HG03378 (cell line): ENCODE measurements around the gene RPRD1A.
"Not testable (repeated sequence)": the region's sequence is repeated elsewhere in the genome, so short reads cannot be mapped to it uniquely, and the experiment has no call there.

Experiments used
- ATAC-seq: cut with Tn5 transposase; IDR thresholded peaks from one replicate; pipeline ENCODE4 v1.9.1; 2021; ENCODE audit warnings: mild to moderate bottlenecking, moderate library complexity; ENCODE audit not compliant: unreplicated experiment

The RPRD1A gene

DNA sequence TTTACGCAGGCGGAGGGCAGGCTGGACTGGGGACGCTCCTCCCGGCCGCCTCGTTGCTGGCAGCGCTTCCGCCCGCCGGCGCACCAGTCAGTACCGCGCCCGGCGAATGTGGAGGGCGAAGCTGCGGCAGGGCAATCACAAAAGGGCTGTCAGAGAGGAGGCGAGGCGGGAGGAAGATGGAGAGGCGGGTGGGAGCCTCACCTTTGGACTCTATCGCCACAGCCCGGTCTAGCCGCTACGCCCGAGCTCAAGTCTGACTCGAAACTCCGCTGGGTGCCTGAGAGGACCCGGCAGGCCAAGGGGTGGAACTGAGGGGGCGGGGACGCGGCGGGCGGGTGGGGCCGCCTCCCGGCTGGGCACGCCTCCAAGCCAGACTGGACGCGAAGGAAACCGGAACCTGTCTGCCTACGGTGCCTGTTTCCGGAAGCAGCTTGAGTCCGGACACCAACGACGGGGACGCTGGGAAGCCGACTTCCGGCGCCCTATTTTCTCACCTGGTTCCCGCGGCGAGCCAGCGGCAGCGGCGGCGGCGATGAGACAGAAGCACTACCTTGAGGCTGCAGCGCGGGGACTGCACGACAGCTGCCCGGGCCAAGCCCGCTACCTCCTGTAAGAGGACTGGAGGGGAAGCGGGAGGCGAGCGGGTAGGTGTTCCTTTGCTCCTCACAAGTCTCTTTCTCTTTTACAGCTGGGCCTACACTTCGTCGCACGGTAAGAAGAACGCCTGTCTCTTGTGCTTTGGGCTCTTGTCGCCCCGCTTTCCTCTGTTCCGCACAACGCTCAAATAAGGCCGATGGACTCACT lies 95.0 kb downstream of the RPRD1A start, which contains the start of gene RMP24:
Gene RMP24, plus strand, starts transcription at position 483 of the 804 bp plus-strand sequence.
- ATAC-seq, result peak; percentile 91

DNA sequence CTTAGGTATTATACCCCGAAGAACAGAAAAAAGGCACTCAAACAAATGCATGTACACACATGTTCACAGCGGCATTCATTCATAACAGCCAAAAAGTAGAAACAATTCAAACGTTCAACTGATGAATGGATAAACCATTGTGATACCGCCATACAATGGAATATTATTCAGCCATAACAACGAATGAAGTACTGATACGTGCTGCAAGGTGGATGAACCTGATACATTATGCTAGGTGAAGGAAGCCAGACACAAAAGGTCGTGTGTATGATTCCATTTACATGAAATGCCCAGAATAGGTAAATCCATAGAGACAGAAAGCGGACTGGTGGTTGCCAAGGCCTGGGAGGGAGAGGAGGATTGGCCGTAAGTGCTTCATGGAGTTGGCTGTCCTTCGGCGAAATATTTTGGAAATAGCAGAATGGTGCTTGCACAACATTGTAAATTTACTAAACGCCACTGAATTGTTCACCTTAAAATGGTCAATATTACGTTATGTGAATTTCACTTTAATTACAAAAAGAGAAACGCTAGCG lies 95.6 kb downstream of the RPRD1A start:
- peak; percentile 8 for ATAC-seq

DNA sequence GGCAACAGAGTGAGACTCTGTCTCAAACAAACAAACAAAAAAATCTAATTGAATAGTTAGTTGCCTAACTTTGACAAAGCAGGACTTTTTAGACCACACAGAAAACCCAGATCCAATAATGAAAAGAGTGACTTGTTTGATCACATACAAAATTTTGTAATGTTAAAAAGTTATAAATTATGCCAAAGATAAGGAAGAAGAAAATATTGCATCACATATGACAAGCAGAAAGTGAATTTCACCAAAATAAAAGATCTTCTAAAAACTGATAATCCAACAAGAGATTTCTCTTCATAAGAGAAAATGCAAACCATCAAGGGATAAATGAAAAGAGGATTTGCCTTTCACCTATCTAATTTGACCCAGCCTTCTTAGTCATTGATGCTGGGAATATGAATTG lies 97.7 kb downstream of the RPRD1A start:
- ATAC-seq, result no peak

DNA sequence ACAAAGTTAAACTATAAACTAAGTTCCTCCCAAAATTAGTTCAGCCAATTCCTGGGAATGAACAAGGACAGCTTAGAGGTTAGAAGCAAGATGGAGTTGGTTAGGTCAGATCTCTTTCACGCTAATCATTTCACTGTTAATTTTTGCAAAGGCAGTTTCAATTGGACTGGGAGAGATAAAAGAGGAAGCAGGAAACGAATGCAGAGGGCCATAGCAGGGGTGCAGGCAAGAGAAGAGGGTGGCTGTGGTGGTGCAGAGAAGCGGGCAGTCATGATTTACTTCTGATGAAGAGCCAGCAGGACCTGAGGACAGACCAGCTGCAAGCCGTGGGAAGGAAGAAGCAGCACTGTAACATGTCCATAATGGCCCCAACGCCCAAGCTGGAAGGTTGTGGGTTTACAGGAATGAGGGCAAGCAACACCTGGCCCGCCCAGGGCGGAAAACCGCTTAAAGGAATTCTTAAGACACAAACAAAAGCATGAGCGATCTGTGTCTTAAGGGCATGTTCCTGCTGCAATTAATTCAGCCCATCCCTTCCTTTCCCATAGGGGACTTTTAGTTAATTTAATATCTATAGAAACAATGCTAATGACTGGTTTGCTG lies 99.0 kb downstream of the RPRD1A start:
- ATAC-seq, result no peak

DNA sequence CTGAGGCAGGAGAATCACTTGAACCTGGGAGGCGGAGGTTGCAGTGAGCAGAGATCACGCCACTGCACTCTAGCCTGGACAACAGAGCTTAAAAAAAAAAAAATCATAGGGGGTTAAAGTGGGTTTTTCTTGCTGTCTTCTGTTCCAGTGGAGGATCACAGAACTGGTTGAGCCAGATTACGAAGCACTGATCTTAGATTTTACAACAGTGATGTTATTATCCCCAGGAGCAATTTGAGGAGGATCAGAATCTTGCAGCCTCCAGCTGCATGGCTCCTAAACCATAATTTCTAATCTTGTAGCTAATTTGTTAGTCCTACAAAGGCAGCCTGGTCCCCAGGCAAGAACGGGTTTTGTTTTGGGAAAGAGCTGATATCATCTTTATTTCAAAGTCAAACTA lies 99.5 kb downstream of the RPRD1A start:
- ATAC-seq, result not testable (repeated sequence)

DNA sequence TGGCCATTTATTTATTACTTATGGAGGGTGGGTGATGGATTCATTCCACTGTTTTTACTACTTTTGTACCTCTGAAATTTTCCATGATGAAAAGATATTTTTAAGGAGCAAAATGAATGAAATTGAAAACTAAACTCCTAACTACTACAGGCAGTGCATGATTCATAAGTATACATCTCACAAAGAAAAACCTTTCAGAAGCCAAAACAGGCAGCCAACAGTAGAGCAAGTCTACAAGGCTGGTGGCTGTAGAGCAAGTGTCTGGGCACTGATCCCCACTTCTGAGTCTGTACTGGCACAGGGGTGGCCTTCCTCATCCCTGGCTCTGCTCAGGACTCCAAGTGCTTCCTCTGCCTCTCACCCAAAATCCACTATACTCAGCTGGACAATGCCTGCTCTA lies 103.0 kb downstream of the RPRD1A start:
- no peak for ATAC-seq

DNA sequence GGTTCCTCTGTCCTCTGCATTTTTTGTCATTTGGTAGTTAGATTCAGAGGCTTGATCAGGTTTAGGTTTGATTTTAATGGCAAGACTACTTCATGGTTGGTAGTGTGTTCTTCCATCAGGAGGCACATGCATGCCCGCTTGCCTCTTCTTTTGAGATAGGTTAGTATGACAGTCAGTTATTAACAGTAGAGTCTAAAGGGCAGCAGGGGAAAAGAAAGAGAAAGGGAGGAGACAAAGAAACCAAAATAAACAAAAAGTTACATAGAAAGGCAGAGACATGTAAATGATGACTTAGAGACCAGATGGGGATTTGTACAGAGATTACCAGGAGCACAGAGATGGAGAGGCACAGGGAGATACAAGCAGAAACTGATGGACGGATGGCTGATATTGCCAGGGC lies 105.0 kb downstream of the RPRD1A start:
- no peak for ATAC-seq

DNA sequence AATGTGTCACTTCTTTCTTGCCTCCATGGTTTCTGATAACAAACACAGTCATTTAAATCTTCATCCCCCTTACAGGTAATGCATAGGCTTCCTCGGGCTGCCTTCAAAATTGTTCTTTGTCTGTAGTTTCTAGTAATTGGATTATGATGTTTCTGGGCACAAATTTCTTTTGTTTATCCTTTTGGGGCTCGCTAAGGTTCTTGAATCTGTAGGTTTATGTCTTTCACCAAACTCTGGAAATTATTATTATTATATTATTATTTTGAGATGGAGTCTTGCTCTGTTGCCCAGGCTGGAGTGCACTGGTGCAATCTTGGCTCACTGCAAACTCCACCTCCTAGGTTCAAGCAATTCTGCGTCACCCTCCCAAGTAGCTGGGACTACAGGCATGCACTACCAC lies 111.1 kb downstream of the RPRD1A start:
- no peak for ATAC-seq

DNA sequence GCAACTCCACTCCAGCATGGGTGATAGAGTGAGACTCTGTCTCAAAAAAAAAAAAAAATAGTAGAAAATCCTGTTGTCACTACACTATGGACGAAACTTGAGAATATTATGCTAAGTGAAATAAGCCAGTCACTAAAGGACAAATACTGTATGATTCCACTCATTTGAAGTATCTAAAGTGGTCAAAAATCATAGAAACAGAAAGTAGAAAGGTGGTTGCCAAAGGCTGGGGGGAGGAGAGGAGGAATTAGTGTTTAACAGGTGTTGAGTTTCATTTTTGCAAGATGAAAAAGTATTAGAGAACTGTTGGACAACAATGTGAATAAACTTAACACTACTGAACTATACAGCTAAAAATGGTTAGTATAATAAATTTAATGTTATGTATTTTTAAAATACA lies 113.7 kb downstream of the RPRD1A start:
- no peak for ATAC-seq

DNA sequence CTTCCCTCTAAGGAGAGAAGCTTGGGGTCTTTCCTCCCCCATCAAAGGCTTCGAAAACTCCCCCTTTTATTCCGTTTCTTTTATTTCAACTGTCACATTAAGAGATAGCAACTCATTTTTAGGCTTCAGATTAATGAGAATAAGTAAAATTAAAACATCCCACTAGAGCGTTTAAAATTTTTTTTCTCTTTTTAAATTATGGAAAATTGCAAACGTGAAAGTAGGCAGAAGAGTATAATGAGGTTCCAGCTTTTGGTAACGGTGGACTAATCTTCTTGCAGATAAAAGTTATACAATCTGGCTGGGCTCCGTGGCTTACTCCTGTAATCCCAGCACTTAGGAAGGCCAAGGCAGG lies 116.8 kb downstream of the RPRD1A start:
- ATAC-seq, result no peak

DNA sequence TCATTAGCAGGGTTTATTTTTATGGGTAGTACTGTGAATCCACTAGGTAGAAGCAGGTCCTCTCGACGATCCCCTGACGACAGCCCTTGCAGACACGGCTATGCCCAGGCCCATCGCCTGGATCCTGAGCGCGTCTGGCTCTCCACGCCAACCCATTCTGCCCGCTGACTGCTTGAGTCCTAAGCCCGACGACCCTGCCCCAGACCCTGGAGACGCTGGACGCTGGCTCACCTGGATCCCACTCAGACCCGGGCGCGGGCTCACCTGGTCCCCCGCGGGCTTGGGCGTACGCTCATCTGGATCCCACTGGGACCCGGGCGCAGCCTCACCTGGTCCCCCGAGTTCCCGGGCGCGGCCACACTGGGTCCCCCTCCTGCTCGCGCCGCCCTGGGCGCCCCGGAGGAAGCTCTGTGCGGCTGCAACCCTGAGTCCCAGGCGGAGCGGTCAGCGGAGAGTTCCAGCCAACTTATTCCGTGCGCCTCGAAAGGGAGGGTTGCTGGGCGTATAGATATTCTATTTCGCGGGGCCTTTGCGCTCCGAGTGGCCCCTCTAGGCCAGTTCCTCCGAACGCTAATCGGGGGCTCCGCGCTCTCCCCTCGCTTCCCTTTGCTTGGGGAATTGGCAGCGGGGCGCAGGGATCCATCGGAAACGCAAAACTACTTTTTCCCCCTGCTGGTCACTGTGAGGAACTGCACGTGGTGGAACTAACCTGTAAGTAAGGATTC lies 117.3 kb downstream of the RPRD1A start:
- peak; percentile 68 for ATAC-seq

DNA sequence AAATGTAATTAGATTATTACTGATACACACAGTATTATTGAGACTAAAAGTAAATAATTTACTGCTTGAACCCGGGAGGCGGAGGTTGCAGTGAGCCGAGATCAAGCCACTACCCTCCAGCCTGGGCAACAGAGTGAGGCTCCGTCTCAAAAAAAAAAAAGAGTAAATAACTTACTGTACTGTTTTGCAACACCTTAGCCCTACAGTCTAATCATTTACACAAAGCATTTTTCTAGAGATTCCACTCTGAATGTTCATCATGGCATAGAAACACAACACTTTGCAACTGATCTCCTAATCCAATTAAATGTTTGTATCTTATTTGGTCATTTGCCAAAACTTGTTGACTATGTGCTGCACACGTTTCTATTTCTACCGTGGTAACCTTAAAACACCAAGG lies 118.3 kb downstream of the RPRD1A start:
- ATAC-seq, result no peak

DNA sequence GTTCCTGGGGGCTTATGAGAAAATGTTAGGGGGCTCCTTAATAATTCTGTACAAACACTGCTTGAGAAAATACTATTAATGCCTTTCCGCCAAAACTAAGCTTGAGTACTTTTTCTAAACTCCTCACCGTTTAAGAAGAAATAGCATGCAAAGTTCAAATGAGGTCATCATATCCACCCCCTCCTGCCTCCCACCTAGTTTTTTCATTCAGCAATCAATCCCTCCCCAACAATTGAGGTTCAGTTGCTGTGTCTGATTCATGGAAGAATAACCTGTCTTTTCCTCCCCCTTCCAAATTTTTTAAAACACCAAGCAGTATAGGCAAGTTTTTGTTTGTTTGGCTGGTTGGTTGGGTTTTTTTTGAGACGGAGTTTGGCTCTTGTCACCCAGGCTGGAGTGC lies 119.3 kb downstream of the RPRD1A start:
- no peak for ATAC-seq

DNA sequence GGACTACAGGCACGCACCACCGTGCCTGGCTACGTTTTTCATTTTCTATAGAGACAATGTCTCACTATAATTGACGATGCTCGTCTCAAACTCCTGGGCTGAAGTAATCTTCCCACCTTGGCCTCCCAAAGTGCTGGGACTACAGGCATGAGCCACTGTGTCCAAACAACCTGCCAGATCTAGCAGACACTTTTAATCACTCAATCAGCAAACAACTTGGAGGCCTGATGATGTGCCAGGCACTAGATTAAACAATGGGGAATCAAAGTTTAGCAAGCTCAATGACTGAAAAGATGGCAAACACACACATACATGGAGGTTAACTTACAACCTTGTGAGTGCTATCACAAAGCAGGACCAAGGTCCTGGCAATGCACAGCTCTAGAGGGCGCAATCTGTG lies 124.7 kb downstream of the RPRD1A start:
- ATAC-seq, result no peak

DNA sequence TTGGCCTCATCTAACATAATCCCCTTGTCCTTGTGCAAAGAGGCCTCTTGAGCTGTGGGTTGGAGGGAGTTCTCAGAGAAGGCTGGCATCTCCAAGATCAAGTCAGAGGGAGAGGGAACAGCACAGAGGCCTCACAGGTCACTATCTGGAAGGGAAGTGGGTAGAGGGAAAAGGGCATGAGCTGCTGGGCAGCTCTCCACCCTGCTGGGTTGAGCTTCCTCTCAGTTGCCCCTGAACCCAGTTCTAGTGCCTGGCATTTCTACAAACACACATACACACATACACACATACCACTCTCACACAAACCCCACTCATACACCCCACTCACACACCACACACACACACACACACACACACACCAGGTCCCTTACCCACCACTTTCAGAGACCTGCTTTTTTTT lies 125.2 kb downstream of the RPRD1A start:
- ATAC-seq, result no peak

DNA sequence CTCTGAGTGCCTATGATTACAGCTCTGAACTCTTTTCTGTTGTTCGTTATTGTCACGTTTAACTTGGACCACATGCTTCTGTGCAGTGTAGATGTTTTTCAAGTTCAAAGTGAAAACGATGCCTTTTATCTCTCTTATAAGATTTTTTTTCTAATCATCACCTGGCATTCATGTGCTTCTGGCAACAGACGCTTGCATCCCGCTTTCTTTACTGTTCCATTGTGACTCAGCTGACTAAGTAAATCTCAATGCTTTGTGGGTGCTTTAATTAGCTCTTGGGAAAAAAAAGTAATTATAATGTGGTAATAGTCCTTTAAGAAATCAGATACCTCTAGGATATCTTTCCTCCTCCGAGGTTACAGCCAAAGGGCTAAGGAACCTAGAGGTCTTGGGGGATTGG lies 126.1 kb downstream of the RPRD1A start:
- no peak for ATAC-seq
